ENCODE results near the gene DGCR2.
A peak's percentile ranks its signal among the peaks of the same experiment; 100 is the strongest.
"Not testable (repeated sequence)": the region's sequence is repeated elsewhere in the genome, so short reads cannot be mapped to it uniquely, and the experiment has no call there.

DGCR2 gene

GRCh38 chr22:19039448-19039780 is 82.8 kb downstream of the DGCR2 start:
- no peak for DNase-seq

GRCh38 chr22:19038728-19039447 is 83.3 kb downstream of the DGCR2 start:
- DNase-seq, result no peak

- no peak for DNase-seq
Measured at GRCh38 chr22:19038164-19038546, 84.1 kb downstream of the DGCR2 start.

GRCh38 chr22:19037282-19038163 is 84.7 kb downstream of the DGCR2 start:
- no peak for DNase-seq

GRCh38 chr22:19036523-19037273 is 85.5 kb downstream of the DGCR2 start:
- peak; percentile 24 for DNase-seq

- no peak for DNase-seq
Measured at GRCh38 chr22:19036229-19036522, 86.0 kb downstream of the DGCR2 start.

GRCh38 chr22:19035474-19036228 is 86.6 kb downstream of the DGCR2 start:
- peak; percentile 36 for DNase-seq

GRCh38 chr22:19035126-19035473 is 87.1 kb downstream of the DGCR2 start:
- DNase-seq, result not testable (repeated sequence)

GRCh38 chr22:19034724-19035120 is 87.5 kb downstream of the DGCR2 start:
- not testable (repeated sequence) for DNase-seq

GRCh38 chr22:19034031-19034723 is 88.0 kb downstream of the DGCR2 start:
- DNase-seq, result not testable (repeated sequence)

- not testable (repeated sequence) for DNase-seq
Measured at GRCh38 chr22:19033568-19033905, 88.7 kb downstream of the DGCR2 start.

GRCh38 chr22:19032898-19033567 is 89.2 kb downstream of the DGCR2 start:
- not testable (repeated sequence) for DNase-seq

- not testable (repeated sequence) for DNase-seq
Measured at GRCh38 chr22:19032156-19032785, 89.9 kb downstream of the DGCR2 start.

- DNase-seq, result not testable (repeated sequence)
Measured at GRCh38 chr22:19030889-19031252, 91.3 kb downstream of the DGCR2 start.

GRCh38 chr22:19030226-19030888 is 91.9 kb downstream of the DGCR2 start:
- DNase-seq, result not testable (repeated sequence)

- not testable (repeated sequence) for DNase-seq
Measured at GRCh38 chr22:19029113-19030103, 92.8 kb downstream of the DGCR2 start.

GRCh38 chr22:19028060-19028455 is 94.2 kb downstream of the DGCR2 start:
- DNase-seq, result not testable (repeated sequence)

- DNase-seq, result not testable (repeated sequence)
Measured at GRCh38 chr22:19027371-19028059, 94.7 kb downstream of the DGCR2 start.

GRCh38 chr22:19026080-19026479 is 96.1 kb downstream of the DGCR2 start:
- DNase-seq, result not testable (repeated sequence)
